ENCODE data around the gene WWC2.
A peak's percentile ranks its signal among the peaks of the same experiment; 100 is the strongest.

WWC2 gene

GRCh38 chr4:183098723-183099536 is at the start of gene WWC2:
TSS of gene WWC2 (plus strand) at chr4:183099257. CDS start at chr4:183099492, 235 bp downstream.
- peak; percentile 83 for DNase-seq

GRCh38 chr4:183053681-183054080 is 45.4 kb upstream of the WWC2 start:
- peak; percentile 69 for DNase-seq

- DNase-seq = no peak
Measured at GRCh38 chr4:183057255-183057654, 41.8 kb upstream of the WWC2 start.

DNA sequence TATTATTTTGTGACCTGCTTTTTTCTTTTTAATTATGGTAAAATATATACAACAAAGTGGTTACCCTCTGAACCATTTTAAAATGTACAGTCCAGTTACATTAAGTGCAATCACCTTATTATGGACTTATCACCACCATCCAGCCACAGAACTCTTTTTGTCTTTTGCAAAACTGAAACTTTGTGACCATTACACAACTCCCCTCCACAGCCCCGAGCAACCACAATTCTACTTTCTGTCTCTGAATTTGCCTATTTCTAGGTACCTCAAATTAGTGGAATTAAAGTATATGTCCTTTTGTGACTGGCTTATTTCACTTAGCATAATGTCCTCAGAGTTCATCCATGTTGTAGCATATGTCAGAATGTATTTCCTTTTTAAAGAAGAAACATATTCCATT is 39.3 kb upstream of the WWC2 start:
- DNase-seq = no peak

GRCh38 chr4:183068502-183068901 is 30.6 kb upstream of the WWC2 start:
- DNase-seq = no peak

- DNase-seq = no peak
Measured at GRCh38 chr4:183071222-183071621, 27.8 kb upstream of the WWC2 start.

DNA sequence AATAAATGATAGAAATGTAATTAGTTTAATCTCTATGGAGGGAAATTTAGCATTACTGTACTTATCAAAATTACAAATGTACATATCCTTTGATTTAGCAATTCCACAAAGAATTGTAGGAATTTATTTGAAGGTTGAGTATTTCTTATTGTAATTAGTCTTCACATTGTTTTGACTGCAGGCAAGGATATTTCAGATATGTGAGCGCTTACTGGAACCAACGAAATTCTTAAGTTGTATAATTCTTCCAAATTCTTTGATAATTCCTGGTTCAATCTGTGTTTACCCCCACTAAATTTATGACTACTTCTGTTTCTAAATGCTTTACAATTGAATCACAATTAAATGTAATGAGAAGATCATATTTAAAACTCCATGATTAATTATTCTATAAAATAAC is 26.9 kb upstream of the WWC2 start:
- DNase-seq = no peak

DNA sequence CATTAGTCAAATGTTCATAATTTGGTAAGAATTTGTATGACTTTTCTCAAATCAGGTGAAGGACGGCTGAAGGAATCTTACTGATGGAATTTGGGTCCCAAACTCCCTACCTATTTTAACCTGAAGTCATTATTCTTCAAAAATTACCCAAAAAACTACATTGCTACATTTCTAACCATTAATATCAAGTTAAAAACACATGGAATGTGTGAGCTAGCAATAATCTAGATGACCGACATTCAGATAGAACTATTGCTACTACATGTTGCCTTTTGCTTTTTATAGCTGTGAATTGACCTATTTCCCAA is 25.3 kb upstream of the WWC2 start:
- DNase-seq = no peak

DNA sequence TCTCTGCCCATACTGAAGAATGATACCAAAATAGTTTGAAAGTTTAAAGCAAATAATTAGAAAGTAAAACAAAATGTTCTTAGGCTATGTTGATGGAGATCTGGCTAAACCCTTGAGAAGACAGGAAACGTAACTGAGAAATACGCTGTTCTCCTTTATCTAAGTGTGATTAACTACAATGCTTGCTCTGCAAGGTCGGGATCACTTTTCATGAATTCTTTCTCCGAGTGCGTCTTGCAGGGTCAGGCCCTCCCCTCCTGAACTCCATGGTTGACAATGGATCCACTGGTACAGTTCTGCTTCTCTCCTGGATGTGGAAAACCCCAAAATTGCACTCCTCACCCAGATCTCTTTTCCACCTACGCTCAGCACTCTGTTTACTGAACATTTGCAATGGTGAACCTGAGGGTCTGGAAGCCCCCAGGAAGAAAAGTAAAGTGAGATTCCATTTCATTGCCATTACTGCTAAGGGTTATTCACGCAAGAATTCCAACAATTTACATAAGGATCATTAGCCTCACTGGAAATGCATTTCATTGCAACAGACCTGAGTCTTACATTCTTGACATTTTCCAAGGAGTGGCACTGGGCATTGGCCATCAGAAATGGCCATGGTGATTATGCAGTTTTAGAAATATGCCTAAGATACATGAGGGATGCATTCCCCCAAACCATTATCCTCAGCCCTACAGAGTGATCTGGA is 24.6 kb upstream of the WWC2 start:
- no peak for DNase-seq

- no peak for DNase-seq
Measured at GRCh38 chr4:183078634-183079033, 20.4 kb upstream of the WWC2 start.

DNA sequence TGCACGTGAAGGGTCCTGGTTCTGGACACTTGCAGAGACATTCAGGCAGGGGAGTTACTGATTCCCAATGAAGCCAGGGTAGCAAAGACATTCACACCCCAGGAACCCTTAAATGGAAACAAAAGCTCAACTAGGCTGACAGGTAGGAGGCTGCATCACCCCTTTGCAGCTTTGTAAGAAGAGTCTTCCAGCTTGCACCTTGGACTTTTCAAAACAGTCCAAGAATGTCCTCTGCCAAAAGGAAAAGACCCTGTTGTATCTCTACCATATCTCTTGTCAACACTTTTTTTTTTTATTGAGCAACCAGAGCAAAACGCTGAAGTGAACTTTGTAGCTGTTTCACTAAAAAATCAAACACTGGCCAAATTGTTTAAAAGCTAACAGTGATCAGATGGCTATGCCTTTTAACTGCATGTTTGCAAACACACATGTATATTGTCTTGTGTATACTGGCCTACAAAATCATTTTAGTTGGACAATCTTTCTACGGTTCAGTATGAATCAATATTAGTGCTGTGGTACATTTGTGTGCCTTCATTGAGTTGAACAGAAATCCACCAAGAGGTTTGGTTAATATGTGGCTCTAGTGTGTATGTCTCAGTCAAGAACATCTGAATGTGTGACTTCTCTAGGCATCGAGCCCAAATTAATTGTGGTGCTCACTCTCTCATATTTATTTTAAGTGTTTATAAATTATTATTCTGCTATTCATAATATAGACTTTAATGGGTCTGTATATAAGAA is 18.5 kb upstream of the WWC2 start:
- DNase-seq = no peak

GRCh38 chr4:183081116-183081469 is 18.0 kb upstream of the WWC2 start:
- DNase-seq = no peak

DNA sequence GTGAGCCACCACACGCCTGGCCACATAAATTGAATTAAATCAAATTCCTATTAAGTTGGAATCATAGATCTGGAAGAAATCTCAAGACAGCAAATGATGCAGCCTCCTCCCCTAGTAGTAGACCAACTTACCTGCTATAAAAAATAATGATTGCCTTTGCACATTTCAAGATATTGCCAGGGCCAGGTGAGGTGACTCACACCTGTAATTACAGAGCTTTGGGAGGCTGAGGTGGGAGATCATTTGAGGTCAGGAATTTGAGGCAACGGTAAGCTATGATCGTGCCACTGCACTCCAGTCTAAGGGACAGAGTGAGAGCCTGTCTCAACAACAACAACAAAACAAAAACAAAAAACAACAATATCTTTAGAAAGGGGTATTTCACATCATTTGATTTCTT is 17.0 kb upstream of the WWC2 start:
- DNase-seq = no peak

DNA sequence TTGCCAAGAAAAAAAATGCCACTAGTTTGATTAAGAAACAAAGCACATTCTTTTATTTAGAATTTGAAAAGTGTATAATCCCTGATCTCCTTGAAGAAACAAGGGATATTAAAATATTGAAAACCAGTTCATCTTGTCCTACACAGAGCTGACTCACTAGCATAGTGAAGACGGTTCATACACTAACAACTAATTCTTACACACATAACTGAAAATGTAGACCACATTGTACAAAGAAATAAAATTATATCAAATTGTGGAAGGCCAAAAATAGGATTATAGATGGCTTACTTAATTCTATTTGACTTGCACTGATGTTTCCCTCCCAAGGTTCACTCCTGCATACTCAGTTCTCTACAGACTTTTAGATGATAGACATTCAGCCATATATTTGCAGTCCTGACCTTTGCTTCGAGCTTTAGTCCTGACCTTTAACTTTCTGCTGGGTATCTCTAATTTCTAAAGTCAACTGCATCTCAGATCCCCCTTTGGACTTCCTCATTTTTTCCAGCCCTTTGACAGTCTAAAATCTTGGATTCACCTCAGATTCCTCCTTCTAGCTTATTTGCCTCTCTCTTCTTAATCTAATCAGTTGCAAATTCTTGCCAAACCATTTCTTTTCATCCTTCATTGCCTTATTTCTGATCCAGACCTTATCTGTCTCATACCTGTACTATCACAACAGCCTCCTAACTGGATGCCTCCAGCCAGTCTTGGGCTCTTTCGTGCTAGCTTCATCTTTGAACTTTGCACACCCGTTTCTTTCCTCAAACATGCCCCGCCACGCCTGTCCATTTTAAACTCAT is 4.5 kb upstream of the WWC2 start:
- DNase-seq = no peak

DNA sequence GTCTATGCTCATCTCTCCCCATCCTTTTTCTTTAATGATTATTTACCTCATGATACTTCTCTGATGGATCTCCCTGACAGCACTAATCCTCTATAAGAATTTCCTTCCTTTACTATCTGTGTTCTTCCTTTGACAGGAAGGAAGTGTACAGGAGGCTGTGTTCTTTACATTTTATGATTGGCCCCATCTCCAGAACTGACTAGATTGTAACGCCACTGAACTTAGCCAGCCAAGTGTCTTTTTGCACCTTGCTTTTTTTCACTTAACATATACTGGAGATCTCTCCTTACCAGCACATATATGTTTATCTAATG is 3.9 kb upstream of the WWC2 start:
- DNase-seq = no peak

DNA sequence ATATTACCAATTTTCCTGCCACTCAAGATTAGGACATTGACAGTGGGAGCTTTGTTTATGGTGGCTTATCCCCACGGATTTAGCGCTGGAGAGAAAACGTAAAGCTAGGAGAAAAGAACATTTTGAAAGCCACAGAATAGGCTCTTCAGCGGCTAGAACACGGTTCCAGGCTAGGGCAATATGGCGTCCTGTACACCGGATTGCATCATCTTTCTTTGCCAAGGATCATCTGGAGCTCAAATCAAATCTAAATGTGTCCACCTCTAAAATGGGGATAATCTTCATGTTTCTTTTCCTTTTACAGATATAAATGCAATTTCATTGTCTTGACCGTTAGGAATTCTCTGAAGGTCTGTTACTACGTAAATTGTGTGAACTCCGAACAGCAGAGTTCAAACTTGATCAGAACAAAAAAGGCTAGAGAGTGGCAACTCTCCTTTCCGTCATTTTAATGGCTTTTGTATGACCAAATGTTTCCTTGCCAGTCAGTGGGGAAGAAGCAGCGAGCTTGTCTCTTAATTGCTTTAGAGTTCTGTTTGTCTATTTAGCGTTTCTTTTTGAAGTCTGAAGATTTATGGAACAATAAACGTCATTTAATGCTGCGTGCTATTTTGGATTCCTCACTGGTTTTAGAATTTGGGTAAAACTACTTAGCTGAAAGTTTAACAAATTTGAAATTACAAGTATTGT is 2.6 kb upstream of the WWC2 start:
- no peak for DNase-seq

DNA sequence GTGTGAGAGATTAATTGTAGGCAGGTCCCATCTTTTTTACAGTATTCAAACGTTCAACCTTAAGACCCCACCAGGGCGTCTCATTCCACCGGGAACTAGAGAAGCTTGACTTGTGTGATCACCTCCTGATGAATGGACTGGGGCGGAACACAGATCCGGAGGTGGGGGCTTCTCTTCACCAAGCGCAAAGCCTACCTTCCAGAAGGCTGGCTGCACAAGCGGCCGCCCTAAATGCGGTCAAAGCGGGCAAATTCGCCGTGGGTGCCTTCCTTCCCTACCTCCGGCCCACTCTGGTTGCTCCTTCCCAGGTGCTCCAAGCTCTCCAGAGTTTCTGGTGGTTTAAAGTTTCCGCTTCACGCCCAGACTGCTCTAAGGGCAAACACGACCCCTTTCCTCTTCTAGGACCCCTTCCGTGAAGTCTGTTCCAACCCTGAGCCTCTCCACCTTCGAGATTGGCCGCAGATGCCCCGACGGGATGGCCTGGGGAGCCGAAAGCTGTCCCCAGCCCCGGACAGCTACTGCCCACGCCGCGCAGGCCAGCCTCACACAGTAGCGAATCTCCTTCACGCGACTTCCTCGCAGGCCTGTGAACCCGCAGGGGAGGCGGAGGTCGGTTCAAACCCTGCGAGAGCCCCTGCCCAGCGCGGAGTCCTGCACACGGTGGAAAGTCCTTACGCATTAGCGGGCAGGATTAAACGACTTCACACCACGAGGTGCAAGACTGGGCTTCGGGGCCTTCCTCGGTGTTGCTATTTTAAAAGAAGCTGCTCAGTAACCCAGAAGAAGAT is 1.6 kb upstream of the WWC2 start:
- peak; percentile 16 for DNase-seq

- peak; percentile 13 for DNase-seq
Measured at GRCh38 chr4:183098019-183098722, 886 bp upstream of the WWC2 start.

DNA sequence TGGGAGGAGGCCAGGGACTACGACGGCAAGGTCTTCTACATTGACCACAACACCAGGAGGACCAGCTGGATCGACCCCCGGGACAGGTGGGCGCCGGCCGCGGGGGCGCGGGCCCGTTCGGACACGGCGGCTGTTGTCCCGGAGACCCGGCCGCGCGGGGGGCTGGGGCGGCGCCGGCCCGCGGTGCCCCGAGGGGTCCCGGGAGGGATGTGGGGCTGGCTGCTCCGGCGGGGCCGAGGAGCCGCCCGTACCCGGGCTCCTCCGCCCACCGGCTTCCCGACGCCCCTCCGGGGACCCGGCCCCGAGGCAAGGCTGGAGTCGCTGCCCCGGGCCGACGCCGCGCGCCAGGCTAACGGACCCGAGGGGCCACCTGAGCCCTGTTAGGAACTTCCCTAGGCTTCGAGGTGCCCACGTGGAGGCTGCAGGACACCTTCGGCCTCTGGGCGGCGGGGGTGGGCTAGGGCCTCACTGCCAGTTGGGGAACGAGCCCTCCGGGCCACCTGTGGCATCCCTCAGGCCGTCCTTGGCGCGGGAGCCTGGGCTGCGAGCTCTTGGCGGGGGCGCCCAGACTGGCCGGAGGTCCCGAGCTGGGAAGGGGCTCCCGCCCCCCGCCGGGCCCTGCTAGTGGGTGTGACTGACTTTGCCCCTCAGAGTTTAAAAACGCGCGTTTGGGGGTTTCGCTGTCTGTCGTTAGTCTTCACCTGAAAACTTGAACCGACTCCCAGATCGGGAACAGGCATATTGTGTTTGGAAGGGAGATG is 660 bp downstream of the WWC2 start:
- peak; percentile 24 for DNase-seq

GRCh38 chr4:183100298-183100599 is 1.2 kb downstream of the WWC2 start:
- no peak for DNase-seq

GRCh38 chr4:183100827-183101226 is 1.8 kb downstream of the WWC2 start:
- no peak for DNase-seq

Measured in hematopoietic multipotent progenitor cell treated with erythropoietin and hydrocortisone succinate and interleukin-3 and kit ligand, for 8 days (in vitro differentiated cells).